ENCODE data around the gene PHAF1. TPM values are rescaled to one million over a fixed set of nuclear protein-coding genes. Genes with fewer than 3 reads are reported as not detected.
A peak's percentile ranks its signal among the peaks of the same experiment; 100 is the strongest.

PHAF1 gene
- total RNA-seq, 1 experiment from 2014 or later, result 15.7 TPM

- H3K27ac ChIP-seq (ENCODE audit: low read length), result no peak overlapping the region
- no peak for TF ChIP-seq POLR2AphosphoS5 (IDR thresholded peaks at IDR 0.05; ENCODE audit: low read depth, low read length)
- no peak for TF ChIP-seq TCF7L2 (IDR thresholded peaks at IDR 0.05; ENCODE audit: low read depth, low read length)
- ATAC-seq, result no peak
- no peak overlapping the region for H3K4me3 ChIP-seq (ENCODE audit: low read depth in 2 of 2, low read length in 2 of 2)
- POLR2A ChIA-PET, result no interaction called here
- H3K36me3 ChIP-seq (ENCODE audit: control insufficient read depth, insufficient read depth, low read length), result no peaks in the 10 kb centered on the region; the same call in 1 of the 2 replicates
- no peaks in the 10 kb centered on the region for H3K4me1 ChIP-seq (ENCODE audit: control insufficient read depth, insufficient read depth, low read length)
- H3K27me3 ChIP-seq (ENCODE audit: control insufficient read depth, insufficient read depth, low read length), result no peaks in the 10 kb centered on the region
- BruUV-seq (replicated peaks), result no TSS peak
- in situ Hi-C loops (cut with HindIII; ENCODE audit: low pct_unique_long_range_greater_than_20kb, low sequenced_read_pairs), result no loop called here
- H3K9me3 ChIP-seq (ENCODE audit: control insufficient read depth, insufficient read depth, low read depth, low read length), result no peaks in the 10 kb centered on the region
- CTCF ChIA-PET, result no interaction called here
- no peak for DNase-seq (ENCODE audit: low read depth, low spot score)
- intact Hi-C loops (cut with micrococcal nuclease; ENCODE audit: unreplicated experiment), result no loop called here
Measured at GRCh38 chr16:67093098-67093726, 16.5 kb upstream of the PHAF1 start.

- DNase-seq (ENCODE audit: low read depth, low spot score), result no peak
- TF ChIP-seq TCF7L2 (IDR thresholded peaks at IDR 0.05; ENCODE audit: low read depth, low read length), result no peak
- no peak for TF ChIP-seq REST (IDR thresholded peaks at IDR 0.05; ENCODE audit: insufficient read depth in 1 of 2, low read depth in 2 of 2, low read length in 1 of 2)
- TF ChIP-seq SIN3A (IDR thresholded peaks at IDR 0.05; ENCODE audit: borderline replicate concordance, insufficient read depth, low read depth, low read length), result no peak
- TF ChIP-seq CTCF (IDR thresholded peaks at IDR 0.05), result no peak
- in situ Hi-C loops (cut with HindIII; ENCODE audit: low pct_unique_long_range_greater_than_20kb, low sequenced_read_pairs) (no loop called here), intact Hi-C loops (cut with micrococcal nuclease; ENCODE audit: unreplicated experiment) (no loop called here)
- H3K4me3 ChIP-seq (ENCODE audit: low read depth in 2 of 2, low read length in 2 of 2), result no peak overlapping the region
- no peaks in the 10 kb centered on the region for H3K27me3 ChIP-seq (ENCODE audit: control insufficient read depth, insufficient read depth, low read length)
- ChIA-PET CTCF (no interaction called here), POLR2A (no interaction called here)
- H3K27ac ChIP-seq (ENCODE audit: low read length), result no peak overlapping the region
- ATAC-seq, result no peak
- no peaks in the 10 kb centered on the region for H3K4me1 ChIP-seq (ENCODE audit: control insufficient read depth, insufficient read depth, low read length)
- H3K36me3 ChIP-seq (ENCODE audit: control insufficient read depth, insufficient read depth, low read length), result peaks cover 8% of the 10 kb centered on the region; the same call in 1 of the 2 replicates
- H3K9me3 ChIP-seq (ENCODE audit: control insufficient read depth, insufficient read depth, low read depth, low read length), result no peaks in the 10 kb centered on the region
- BruUV-seq (replicated peaks), result no TSS peak
Measured at GRCh38 chr16:67098599-67098998, 11.1 kb upstream of the PHAF1 start.

GRCh38 chr16:67100569-67101310, 9.0 kb upstream of the PHAF1 start:
- H3K9me3 ChIP-seq (ENCODE audit: control insufficient read depth, insufficient read depth, low read depth, low read length), result no peaks in the 10 kb centered on the region
- ATAC-seq (no peak), DNase-seq (ENCODE audit: low read depth, low spot score) (no peak)
- BruUV-seq (replicated peaks), result no TSS peak
- no peak for TF ChIP-seq SIN3A (IDR thresholded peaks at IDR 0.05; ENCODE audit: borderline replicate concordance, insufficient read depth, low read depth, low read length)
- TF ChIP-seq CTCF (IDR thresholded peaks at IDR 0.05), result peak; percentile 25; the same call in 1 of the 2 replicates
- no peak for TF ChIP-seq TCF7L2 (IDR thresholded peaks at IDR 0.05; ENCODE audit: low read depth, low read length)
- no peak overlapping the region for H3K27ac ChIP-seq (ENCODE audit: low read length)
- H3K36me3 ChIP-seq (ENCODE audit: control insufficient read depth, insufficient read depth, low read length), result peaks cover 8% of the 10 kb centered on the region; the same call in 1 of the 2 replicates
- H3K4me3 ChIP-seq (ENCODE audit: low read depth in 2 of 2, low read length in 2 of 2), result no peak overlapping the region
- no peaks in the 10 kb centered on the region for H3K4me1 ChIP-seq (ENCODE audit: control insufficient read depth, insufficient read depth, low read length)
- ChIA-PET CTCF (interaction anchor here (0.8 kb wide), 1 partner anchor 34 kb away, joined by 3 read pairs; no protein-coding TSS in a partner anchor), POLR2A (no interaction called here)
- in situ Hi-C loops (cut with HindIII; ENCODE audit: low pct_unique_long_range_greater_than_20kb, low sequenced_read_pairs) (no loop called here), intact Hi-C loops (cut with micrococcal nuclease; ENCODE audit: unreplicated experiment) (loop anchor here (10.0 kb wide), 1 partner anchor 126 kb away; no protein-coding TSS in a partner anchor)
- H3K27me3 ChIP-seq (ENCODE audit: control insufficient read depth, insufficient read depth, low read length), result no peaks in the 10 kb centered on the region

Measured in Panc1 (cell line).